Ovary (tissue), 3 donors: ENCODE measurements around the gene FAM170B.

Source experiments
- EP300 ChIP-seq: sonication (generic); formaldehyde crosslinking; IDR thresholded peaks from one replicate; pipeline ENCODE4 v1.6.1; 2017; ENCODE audit warnings: antibody characterized with exemption
- POLR2A ChIP-seq: fragments of 450-650 bp; IDR thresholded peaks from one replicate; pipeline ENCODE4 v1.6.1; 2017; ENCODE audit warnings: antibody characterized with exemption, mild to moderate bottlenecking, moderate library complexity
- TF ChIP-seq, protein P1 (sequence below), 3 donors: fragments of 450-650 bp in 2 of 3; fragments of 200-600 bp in 1 of 3; IDR thresholded peaks; one replicate each; pipeline versions ENCODE4 v1.5.1 to v1.8.0; 2016 to 2022; ENCODE audit warnings: antibody characterized with exemption in 3 of 3, mild to moderate bottlenecking in 1 of 3
- donor health status: DM: no; HTN: no; CAD: no.

DNA sequence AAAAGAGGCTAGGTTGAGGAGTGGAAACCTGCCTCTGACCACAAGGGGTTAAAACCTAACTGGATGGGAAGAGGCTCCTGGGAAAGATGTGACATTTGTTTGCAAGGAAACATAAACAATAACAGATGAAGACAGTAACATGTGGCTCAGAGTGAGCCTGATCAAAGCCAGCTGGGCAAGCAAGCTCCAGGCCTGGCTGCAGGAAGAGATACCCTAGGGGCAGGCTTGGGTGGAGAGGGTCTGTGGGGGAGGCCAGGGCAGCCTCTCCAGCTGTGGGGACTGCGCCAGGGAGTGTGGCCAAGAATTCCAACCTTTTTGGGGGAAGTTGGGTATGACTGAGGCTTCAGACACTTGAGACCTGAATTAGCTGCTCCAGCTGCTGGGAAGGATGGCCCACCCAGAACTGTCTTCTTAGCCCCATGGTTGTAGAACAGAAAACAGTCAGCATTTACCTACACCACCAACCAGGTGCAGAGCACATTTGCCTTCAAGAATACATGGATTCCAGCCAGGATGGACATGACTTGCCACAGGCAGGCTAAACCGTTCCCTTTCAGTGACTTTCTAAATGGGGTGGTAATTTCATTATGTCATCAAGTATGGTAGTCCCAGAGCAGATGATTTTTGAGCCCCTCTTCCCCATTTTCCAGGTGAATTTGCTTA is 10.4 kb upstream of the FAM170B start:
- TF ChIP-seq, protein P1, sequence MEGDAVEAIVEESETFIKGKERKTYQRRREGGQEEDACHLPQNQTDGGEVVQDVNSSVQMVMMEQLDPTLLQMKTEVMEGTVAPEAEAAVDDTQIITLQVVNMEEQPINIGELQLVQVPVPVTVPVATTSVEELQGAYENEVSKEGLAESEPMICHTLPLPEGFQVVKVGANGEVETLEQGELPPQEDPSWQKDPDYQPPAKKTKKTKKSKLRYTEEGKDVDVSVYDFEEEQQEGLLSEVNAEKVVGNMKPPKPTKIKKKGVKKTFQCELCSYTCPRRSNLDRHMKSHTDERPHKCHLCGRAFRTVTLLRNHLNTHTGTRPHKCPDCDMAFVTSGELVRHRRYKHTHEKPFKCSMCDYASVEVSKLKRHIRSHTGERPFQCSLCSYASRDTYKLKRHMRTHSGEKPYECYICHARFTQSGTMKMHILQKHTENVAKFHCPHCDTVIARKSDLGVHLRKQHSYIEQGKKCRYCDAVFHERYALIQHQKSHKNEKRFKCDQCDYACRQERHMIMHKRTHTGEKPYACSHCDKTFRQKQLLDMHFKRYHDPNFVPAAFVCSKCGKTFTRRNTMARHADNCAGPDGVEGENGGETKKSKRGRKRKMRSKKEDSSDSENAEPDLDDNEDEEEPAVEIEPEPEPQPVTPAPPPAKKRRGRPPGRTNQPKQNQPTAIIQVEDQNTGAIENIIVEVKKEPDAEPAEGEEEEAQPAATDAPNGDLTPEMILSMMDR (IDR thresholded peaks at IDR 0.05), result no peak
- TF ChIP-seq POLR2A (no peak), EP300 (no peak)
